KMS-11 (cell line): ENCODE measurements around the gene TICAM1.
A peak's percentile ranks its signal among the peaks of the same experiment; 100 is the strongest.

Experiments
- H2AFZ ChIP-seq: fragments of 200-600 bp; sonication (generic); 2 replicates; pipeline ENCODE4 v1.6.1; 2016; ENCODE audit warnings: antibody characterized with exemption, mixed run types, low read depth
- H3K27ac ChIP-seq: fragments of 200-600 bp; sonication (generic); 2 replicates; pipeline ENCODE4 v1.6.1; 2016; ENCODE audit warnings: mild to moderate bottlenecking, mixed run types
- H3K27me3 ChIP-seq: fragments of 200-600 bp; sonication (generic); 2 replicates; pipeline ENCODE4 v1.6.1; 2017; ENCODE audit warnings: mild to moderate bottlenecking, low read depth, mixed run types, moderate library complexity; ENCODE audit not compliant: insufficient read depth
- H3K36me3 ChIP-seq: fragments of 200-600 bp; sonication (generic); 2 replicates; pipeline ENCODE4 v1.6.1; 2017; ENCODE audit warnings: mild to moderate bottlenecking, mixed run types; ENCODE audit not compliant: insufficient read depth
- H3K4me1 ChIP-seq: fragments of 200-600 bp; sonication (generic); 2 replicates; pipeline ENCODE4 v1.6.1; 2016; ENCODE audit warnings: mild to moderate bottlenecking, low read depth, mixed run types; ENCODE audit not compliant: poor library complexity, severe bottlenecking
- H3K4me2 ChIP-seq: fragments of 200-600 bp; sonication (generic); 2 replicates; pipeline ENCODE4 v1.7.0; 2016; ENCODE audit warnings: mild to moderate bottlenecking, mixed run types
- H3K4me3 ChIP-seq: fragments of 200-600 bp; sonication (generic); IDR thresholded peaks from 2 replicates; pipeline ENCODE4 v1.6.1; 2017; ENCODE audit warnings: low read depth, low read length, mixed read lengths; ENCODE audit not compliant: insufficient read depth
- H3K79me2 ChIP-seq: fragments of 200-600 bp; sonication (generic); 2 replicates; pipeline ENCODE4 v1.6.1; 2016; ENCODE audit warnings: low read depth, mixed run types; ENCODE audit not compliant: insufficient read depth
- H3K9ac ChIP-seq: fragments of 200-600 bp; sonication (generic); 2 replicates; pipeline ENCODE4 v1.6.1; 2016; ENCODE audit warnings: mild to moderate bottlenecking, mixed run types
- H4K20me1 ChIP-seq: fragments of 200-600 bp; sonication (generic); 2 replicates; pipeline ENCODE4 v1.6.1; 2016; ENCODE audit warnings: mild to moderate bottlenecking, mixed run types; ENCODE audit not compliant: insufficient read depth
- TF ChIP-seq, protein P1 (sequence below): fragments of 200-600 bp; sonication (generic); conservative IDR thresholded peaks from 2 replicates; pipeline ENCODE4 v1.6.1; 2017; ENCODE audit warnings: low read depth, mild to moderate bottlenecking, antibody characterized with exemption, low read length, moderate library complexity, mixed read lengths

The TICAM1 gene

DNA sequence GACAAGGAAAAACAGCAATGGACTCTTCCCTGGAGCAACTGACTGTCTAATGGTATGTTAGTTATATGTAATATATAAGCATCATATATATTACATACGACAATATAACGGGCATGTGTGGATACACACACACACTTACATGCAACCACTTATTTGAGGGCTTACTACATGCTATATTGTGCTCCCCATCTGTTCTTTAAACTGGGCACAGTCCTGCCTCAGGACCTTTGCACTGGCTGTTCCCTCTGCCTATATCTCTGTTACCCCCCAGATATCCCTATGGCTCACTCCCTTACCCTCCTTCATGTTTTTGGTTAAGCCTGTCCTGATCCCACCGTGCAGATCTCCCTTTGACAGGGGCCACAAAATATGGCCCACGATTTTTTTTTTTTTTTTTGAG, 10.2 kb downstream of the TICAM1 start:
- Histone ChIP-seq H3K9ac (no peak overlapping the region), H2AFZ (no peak overlapping the region), H3K27ac (no peak overlapping the region), H3K4me1 (no peaks in the 10 kb centered on the region), H3K27me3 (no peaks in the 10 kb centered on the region), H3K4me2 (no peak overlapping the region), H3K36me3 (no peaks in the 10 kb centered on the region), H3K79me2 (peaks cover 9% of the 10 kb centered on the region; the same call in 1 of the 2 replicates), H4K20me1 (no peaks in the 10 kb centered on the region), H3K4me3 (no peak overlapping the region)
- TF ChIP-seq, protein P1, sequence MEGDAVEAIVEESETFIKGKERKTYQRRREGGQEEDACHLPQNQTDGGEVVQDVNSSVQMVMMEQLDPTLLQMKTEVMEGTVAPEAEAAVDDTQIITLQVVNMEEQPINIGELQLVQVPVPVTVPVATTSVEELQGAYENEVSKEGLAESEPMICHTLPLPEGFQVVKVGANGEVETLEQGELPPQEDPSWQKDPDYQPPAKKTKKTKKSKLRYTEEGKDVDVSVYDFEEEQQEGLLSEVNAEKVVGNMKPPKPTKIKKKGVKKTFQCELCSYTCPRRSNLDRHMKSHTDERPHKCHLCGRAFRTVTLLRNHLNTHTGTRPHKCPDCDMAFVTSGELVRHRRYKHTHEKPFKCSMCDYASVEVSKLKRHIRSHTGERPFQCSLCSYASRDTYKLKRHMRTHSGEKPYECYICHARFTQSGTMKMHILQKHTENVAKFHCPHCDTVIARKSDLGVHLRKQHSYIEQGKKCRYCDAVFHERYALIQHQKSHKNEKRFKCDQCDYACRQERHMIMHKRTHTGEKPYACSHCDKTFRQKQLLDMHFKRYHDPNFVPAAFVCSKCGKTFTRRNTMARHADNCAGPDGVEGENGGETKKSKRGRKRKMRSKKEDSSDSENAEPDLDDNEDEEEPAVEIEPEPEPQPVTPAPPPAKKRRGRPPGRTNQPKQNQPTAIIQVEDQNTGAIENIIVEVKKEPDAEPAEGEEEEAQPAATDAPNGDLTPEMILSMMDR = no peak

DNA sequence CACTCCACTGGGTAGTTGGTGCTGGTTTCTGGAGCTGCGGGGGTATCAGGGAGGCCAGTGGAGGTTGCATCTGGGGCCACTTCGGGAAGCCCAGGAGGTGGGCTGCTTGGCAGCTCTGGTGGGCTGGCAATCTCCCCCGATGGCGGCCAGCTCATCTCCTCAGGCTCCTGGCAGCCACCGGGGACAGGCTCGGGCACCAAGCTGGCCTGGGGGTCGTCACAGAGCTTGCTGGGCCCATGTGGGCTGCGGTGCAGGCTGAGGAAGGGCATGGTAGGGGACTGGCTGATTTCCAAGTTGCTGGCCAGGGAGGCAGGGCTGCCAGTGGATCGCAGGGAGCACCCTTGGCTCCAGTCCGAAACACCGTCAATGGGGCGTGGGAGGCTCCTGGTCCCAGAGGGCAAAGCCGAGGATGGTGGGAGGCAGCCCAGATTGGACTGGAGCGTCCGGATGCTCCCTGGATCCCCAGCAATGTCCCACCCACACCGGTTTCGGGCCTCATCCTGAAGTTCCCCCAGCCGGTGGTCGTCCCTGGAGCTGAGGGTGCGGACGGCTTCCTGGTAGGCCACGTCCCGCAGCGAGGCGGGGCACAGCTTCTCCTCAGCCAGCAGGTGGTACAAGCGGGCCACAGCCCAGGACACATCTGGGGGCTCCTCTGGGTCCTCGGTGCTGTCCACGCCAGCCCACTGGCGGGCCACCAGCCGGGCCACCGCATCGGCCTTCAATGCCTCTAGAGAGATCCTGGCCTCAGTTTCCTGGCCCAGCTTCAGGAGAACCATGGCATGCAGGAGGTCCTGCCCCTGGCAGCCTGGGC, 13.8 kb downstream of the TICAM1 start:
- H3K27ac ChIP-seq = no peak overlapping the region
- H3K4me1 ChIP-seq = peaks cover 34% of the 10 kb centered on the region
- no peak overlapping the region for H2AFZ ChIP-seq
- no peak overlapping the region for H3K4me3 ChIP-seq
- no peaks in the 10 kb centered on the region for H3K36me3 ChIP-seq
- H3K4me2 ChIP-seq = no peak overlapping the region
- H3K79me2 ChIP-seq = peaks cover 4% of the 10 kb centered on the region; the same call in 1 of the 2 replicates
- no peaks in the 10 kb centered on the region for H4K20me1 ChIP-seq
- TF ChIP-seq, protein P1 = no peak
- no peak overlapping the region for H3K9ac ChIP-seq
- no peaks in the 10 kb centered on the region for H3K27me3 ChIP-seq

DNA sequence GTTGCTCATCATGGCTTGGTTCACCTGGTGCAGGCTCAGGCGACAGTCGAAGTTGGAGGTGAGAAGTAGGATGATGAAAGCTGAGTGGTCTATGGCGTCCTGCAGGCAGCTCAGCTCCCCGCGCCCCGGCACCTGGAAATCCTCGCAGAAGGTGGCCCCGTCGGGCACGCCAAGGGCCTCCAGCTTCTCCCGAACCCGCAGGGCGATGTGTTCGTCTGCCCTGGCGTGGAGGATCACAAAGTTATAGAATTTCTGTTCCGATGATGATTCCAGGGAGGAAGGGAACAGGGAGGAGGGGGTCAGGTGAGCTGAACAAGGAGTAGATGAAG, 14.6 kb downstream of the TICAM1 start:
- peaks cover 36% of the 10 kb centered on the region for H3K4me1 ChIP-seq
- no peak overlapping the region for H3K9ac ChIP-seq
- H3K4me2 ChIP-seq = no peak overlapping the region
- no peak overlapping the region for H3K4me3 ChIP-seq
- H3K27ac ChIP-seq = no peak overlapping the region
- H4K20me1 ChIP-seq = no peaks in the 10 kb centered on the region
- H2AFZ ChIP-seq = no peak overlapping the region
- H3K27me3 ChIP-seq = no peaks in the 10 kb centered on the region
- no peaks in the 10 kb centered on the region for H3K36me3 ChIP-seq
- TF ChIP-seq, protein P1 = no peak
- H3K79me2 ChIP-seq = peaks cover 4% of the 10 kb centered on the region; the same call in 1 of the 2 replicates

DNA sequence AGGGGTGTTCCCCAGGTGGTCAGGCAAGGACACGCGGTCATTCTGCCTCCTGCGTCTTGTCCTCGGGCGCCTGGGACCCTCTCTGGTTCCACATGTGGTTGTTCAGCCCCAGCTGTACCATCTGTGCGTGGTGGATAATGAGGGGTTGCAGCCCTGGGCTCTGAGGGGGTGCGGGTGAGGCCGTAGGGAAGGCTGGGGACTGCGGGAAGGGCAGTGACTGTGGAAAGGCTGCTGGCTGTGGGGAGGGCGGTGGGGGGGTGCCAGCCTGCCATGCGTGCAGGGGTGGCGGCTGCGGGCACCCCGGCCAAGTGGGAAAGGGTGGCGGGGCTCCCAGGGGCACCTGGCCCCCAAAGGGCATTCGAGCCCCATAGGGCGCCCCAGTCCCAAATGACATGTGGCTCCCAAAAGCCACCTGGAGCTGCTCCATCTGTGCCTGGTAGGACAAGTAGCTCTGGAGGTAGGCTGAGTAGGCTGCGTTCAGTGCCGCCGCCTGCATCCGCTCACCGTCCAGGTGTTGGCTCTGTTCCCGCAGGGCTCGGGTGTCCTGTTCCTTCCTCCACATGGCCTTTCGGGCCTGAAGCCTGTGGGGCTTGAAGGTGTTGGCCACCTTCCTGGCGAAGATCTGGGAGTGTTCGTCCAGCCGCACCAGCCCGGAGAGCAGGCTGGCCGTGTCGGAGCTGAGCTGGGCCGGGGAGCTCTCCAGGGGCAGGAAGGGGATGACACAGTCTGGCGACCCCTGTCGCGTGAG, 15.1 kb downstream of the TICAM1 start:
- peak overlapping the region; percentile 36; the same call in 1 of the 2 replicates for H2AFZ ChIP-seq
- H3K9ac ChIP-seq = no peak overlapping the region
- no peaks in the 10 kb centered on the region for H4K20me1 ChIP-seq
- H3K36me3 ChIP-seq = no peaks in the 10 kb centered on the region
- no peaks in the 10 kb centered on the region for H3K27me3 ChIP-seq
- peaks cover 36% of the 10 kb centered on the region for H3K4me1 ChIP-seq
- TF ChIP-seq, protein P1 = no peak
- H3K4me2 ChIP-seq = no peak overlapping the region
- H3K79me2 ChIP-seq = peaks cover 4% of the 10 kb centered on the region; the same call in 1 of the 2 replicates
- no peak overlapping the region for H3K4me3 ChIP-seq
- no peak overlapping the region for H3K27ac ChIP-seq
